GM15510 (cell line): ENCODE measurements around the gene PCDHGA11.
"Not testable (repeated sequence)": the region's sequence is repeated elsewhere in the genome, so short reads cannot be mapped to it uniquely, and the experiment has no call there.

Experiments
- POLR2A ChIP-seq: IDR thresholded peaks from 3 replicates; pipeline ENCODE4 v1.6.1; 2011; ENCODE audit warnings: borderline replicate concordance; ENCODE audit not compliant: insufficient read length; ENCODE audit errors: extremely low read depth

Gene PCDHGA11

DNA sequence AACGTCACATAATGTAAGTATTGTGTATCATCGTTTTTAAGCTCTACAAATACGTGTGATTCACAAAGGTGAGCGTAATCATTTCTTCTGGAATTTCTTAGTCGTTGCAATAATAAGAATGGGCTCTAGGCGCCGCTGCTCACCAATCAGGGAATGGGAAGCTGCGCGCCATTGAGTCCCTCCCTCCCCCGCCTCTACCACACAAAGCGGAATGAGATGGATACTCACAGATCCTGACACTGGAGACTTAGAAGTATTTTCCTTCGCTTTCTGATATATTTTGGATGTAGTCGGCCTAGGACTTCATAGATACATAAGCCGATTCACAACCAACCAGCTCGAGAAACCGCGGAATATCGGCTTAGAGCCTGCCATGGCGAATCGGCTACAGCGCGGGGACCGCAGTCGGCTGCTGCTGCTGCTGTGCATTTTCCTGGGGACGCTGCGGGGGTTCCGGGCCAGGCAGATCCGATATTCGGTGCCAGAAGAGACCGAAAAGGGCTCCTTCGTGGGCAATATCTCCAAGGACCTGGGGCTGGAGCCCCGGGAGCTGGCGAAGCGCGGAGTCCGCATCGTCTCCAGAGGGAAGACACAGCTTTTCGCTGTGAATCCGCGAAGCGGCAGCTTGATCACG is at the start of gene PCDHGA11:
TSS of gene PCDHGA11 (plus strand) at position 197 of the 634 bp plus-strand sequence. CDS start at position 374, 177 bp downstream.
- TF ChIP-seq POLR2A, result no peak

DNA sequence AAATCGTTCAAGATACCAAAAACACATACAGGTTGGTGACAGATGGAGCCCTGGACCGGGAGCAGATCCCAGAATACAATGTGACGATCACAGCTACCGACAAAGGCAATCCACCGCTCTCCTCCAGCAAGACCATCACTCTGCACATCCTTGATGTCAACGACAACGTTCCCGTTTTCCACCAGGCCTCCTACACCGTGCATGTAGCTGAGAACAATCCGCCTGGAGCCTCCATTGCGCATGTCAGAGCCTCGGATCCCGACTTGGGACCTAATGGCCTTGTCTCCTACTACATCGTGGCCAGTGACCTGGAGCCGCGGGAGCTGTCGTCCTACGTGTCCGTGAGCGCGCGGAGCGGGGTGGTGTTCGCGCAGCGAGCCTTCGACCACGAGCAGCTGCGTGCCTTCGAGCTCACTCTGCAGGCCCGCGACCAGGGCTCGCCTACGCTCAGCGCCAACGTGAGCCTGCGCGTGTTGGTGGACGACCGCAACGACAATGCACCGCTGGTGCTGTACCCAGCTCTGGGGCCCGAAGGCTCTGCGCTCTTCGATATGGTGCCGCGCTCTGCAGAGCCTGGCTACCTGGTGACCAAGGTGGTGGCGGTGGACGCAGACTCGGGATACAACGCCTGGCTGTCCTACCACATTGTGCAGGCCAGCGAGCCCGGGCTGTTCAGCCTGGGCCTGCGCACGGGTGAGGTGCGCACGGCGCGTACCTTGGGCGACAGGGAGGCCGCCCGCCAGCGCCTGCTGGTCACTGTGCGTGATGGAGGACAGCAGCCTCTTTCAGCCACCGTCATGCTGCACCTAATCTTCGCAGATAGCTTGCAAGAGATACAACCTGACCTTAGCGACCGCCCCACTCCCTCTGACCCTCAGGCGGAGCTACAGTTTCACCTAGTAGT is 49.0 kb upstream of the PCDHGA11 start:
- TF ChIP-seq POLR2A, result no peak

DNA sequence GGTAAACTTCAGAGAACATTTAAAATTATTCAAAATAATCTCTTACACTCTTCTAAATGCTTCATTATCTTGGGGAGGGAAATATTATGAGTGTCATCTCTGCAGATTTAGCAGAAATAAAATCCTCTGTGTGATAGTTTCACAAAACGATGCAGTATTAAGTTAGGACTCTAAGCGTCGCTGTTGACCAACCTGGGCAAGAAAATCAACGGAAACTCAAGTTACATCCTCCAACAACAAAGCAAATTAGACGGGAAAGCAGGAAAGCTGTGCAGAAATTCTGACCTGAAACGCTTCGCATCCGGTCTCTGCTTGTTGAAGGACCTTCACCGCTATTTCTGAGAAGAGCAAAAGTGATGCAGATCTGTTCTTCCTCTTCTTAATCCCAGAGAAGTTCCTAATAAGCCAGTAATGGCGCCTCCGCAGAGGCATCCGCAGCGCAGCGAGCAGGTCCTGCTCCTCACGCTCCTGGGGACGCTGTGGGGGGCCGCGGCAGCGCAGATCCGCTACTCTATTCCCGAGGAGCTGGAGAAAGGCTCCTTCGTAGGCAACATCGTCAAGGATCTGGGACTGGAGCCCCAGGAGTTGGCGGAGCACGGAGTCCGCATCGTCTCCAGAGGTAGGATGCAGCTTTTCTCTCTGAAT is 47.1 kb upstream of the PCDHGA11 start, which contains the start of gene PCDHGA6:
TSS of gene PCDHGA6 (plus strand) at position 219 of the 645 bp plus-strand sequence. CDS start at position 412, 193 bp downstream.
- TF ChIP-seq POLR2A, result no peak

DNA sequence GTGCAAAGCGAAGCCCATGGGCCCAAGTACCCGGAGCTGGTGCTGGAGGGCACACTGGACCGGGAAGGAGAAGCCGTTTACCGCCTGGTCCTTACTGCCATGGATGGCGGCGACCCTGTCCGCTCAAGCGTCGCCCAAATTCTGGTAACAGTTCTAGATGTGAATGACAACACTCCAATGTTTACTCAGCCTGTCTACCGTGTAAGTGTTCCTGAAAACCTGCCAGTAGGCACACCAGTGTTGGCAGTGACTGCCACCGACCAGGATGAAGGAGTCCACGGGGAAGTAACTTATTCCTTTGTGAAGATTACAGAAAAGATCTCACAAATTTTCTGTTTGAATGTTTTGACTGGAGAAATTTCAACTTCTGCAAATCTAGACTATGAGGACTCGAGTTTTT is 46.2 kb upstream of the PCDHGA11 start:
- TF ChIP-seq POLR2A, result no peak

DNA sequence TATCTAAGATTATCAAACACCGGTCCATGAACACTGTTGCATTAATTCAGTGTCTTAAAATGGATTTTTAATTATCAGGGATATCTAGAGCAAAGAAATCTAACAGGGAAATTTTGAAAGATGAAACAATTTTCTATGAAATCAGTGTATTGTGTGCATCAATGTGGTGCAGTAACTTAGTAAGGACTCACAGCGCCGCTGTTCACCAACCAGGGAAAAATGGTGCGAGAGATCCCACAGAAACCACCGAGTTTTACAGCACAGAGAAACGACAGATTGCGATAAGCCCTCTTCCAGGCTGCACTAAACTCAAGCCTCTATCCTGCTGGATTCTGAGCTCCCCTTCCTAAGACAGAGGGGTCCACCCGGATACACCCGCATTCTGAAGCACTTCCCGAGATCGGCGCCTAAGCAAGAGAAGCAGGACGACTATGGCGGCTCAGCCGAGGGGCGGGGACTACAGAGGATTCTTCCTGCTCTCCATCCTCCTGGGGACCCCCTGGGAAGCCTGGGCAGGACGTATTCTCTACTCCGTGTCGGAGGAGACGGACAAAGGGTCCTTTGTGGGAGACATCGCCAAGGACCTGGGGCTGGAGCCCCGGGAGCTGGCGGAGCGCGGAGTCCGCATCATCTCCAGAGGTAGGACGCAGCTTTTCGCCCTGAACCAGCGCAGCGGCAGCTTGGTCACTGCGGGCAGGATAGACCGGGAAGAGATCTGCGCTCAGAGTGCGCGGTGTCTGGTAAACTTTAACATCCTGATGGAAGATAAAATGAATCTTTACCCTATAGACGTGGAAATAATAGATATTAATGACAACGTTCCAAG is 38.2 kb upstream of the PCDHGA11 start, which contains the start of gene PCDHGA7:
TSS of gene PCDHGA7 (plus strand) at position 274 of the 826 bp plus-strand sequence. CDS start at position 432, 158 bp downstream.
- TF ChIP-seq POLR2A, result no peak

DNA sequence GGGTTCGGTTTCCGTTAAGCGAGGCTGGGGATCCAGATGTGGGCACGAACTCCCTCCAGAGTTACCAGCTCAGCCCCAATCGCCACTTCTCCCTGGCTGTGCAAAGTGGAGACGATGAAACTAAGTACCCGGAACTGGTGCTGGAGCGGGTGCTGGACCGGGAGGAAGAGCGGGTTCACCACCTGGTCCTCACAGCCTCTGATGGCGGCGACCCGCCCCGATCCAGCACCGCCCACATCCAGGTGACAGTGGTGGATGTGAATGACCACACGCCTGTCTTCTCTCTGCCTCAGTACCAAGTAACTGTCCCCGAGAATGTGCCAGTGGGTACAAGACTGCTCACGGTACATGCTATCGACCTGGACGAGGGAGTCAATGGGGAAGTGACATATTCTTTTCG is 37.5 kb upstream of the PCDHGA11 start:
- TF ChIP-seq POLR2A, result no peak

DNA sequence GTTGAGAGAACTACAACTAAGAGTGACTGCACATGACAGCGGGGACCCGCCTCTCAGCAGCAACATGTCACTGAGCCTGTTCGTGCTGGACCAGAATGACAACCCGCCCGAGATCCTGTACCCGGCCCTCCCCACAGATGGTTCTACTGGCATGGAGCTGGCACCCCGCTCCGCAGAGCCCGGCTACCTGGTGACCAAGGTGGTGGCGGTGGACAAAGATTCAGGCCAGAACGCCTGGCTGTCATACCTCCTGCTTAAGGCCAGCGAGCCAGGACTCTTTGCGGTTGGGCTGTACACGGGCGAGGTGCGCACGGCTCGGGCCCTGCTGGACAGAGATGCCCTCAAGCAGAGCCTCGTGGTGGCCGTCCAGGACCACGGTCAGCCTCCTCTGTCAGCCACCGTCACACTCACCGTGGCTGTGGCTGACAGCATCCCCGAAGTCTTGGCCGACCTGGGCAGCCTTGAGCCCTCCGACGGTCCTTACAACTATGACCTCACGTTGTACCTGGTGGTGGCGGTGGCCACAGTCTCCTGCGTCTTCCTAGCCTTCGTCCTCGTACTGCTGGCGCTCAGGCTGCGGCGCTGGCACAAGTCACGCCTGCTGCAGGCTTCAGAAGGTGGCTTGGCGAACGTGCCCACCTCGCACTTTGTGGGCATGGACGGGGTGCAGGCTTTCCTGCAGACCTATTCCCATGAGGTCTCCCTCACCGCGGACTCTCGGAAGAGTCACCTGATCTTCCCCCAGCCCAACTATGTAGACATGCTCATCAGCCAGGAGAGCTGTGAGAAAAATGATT is 36.2 kb upstream of the PCDHGA11 start:
- TF ChIP-seq POLR2A, result no peak

DNA sequence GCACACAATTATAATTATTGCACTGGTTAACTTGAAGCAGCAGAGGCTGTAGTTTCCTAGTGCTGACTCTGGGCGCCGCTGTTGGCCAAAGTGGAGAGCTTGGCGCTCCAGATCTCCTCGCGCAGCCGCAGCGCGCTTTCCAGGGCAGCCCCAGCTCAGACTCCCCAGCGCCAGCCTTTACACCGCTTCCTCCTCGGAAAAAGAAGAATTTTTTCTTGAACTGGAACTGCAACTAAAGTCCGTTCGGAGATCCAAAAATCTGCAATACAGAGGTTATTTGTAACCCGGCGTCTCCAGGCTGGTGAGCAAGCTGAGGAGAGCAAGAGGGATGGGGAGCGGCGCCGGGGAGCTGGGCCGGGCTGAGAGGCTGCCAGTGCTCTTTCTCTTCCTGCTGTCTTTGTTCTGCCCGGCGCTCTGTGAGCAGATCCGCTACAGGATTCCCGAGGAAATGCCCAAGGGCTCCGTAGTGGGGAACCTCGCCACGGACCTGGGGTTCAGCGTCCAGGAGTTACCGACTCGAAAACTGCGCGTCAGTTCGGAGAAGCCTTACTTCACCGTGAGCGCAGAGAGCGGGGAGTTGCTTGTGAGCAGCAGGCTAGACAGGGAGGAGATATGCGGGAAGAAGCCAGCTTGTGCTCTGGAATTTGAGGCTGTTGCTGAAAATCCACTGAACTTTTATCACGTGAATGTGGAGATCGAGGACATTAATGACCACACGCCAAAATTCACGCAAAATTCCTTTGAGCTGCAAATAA is 33.1 kb upstream of the PCDHGA11 start, which contains the start of gene PCDHGB4:
TSS of gene PCDHGB4 (plus strand) at position 142 of the 755 bp plus-strand sequence. CDS start at position 329, 187 bp downstream.
- TF ChIP-seq POLR2A, result not testable (repeated sequence)

DNA sequence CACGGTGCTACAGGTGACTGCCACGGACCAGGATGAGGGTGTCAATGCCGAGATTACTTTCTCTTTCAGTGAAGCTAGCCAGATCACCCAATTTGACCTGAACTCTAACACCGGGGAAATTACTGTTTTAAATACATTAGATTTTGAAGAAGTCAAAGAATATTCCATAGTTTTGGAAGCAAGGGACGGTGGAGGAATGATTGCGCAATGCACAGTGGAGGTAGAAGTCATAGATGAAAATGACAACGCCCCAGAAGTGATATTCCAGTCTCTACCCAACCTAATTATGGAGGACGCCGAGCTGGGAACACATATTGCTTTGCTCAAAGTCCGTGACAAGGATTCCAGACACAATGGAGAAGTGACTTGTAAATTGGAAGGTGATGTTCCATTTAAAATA is 32.2 kb upstream of the PCDHGA11 start:
- no peak for TF ChIP-seq POLR2A

DNA sequence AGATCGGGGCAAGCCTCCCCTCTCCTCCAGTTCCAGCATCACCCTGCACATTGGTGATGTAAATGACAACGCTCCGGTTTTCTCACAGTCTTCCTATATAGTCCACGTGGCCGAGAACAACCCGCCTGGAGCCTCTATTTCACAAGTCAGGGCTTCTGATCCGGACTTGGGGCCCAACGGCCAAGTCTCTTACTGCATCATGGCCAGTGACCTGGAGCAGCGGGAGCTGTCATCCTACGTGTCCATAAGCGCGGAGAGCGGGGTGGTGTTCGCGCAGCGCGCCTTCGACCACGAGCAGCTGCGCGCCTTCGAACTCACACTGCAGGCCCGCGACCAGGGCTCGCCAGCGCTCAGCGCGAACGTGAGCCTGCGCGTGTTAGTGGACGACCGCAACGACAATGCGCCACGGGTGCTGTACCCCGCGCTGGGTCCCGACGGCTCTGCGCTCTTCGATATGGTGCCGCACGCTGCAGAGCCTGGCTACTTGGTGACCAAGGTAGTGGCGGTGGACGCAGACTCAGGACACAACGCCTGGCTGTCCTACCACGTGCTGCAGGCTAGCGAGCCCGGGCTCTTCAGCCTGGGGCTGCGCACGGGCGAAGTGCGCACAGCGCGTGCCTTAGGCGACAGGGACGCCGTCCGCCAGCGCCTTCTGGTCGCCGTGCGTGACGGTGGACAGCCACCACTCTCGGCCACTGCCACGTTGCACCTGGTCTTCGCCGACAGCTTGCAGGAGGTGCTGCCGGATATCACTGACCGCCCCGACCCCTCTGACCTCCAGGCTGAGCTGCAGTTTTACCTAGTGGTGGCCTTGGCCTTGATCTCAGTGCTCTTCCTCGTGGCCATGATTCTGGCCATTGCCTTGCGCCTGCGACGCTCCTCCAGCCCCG is 31.5 kb upstream of the PCDHGA11 start:
- no peak for TF ChIP-seq POLR2A

DNA sequence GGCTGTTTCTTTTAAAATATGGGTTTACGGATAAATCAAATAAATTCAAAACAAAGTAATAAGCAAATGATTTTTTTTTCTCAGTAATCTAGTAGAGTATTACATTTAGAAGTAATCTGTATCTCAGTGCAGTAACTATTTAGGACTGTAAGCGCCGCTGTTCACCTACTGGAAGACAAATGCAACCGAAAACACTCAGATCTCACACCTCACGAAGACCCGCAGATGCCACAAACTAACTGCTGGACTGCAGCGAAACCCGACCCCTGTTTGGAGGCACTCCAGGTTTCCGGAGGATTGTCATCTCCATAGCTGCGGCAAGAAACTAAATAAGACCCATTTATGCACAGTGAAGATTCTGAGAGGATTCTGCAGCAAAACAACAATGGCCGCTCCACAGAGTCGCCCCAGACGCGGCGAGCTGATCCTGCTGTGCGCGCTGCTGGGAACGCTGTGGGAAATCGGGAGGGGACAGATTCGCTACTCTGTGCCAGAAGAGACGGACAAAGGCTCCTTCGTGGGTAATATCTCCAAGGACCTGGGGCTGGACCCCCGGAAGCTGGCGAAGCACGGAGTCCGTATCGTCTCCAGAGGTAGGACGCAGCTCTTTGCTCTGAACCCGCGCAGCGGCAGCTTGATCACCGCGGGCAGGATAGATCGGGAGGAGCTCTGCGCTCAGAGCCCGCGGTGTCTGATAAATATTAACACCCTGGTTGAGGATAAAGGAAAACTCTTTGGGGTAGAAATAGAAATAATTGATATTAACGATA is 28.2 kb upstream of the PCDHGA11 start, which contains the start of gene PCDHGA8:
TSS of gene PCDHGA8 (plus strand) at position 205 of the 770 bp plus-strand sequence. CDS start at position 386, 181 bp downstream.
- TF ChIP-seq POLR2A, result no peak
